Panc1 (cell line): ENCODE results near the gene KATNAL1. TPM values are rescaled to one million over a fixed set of nuclear protein-coding genes. Genes with fewer than 3 reads are reported as not detected.

ENCODE experiments used
- ATAC-seq: fragments of 200-7000 bp; cut with Tn5 transposase; 2 replicates; pipeline ENCODE4 v1.9.1; 2020; ENCODE audit warnings: mild to moderate bottlenecking, moderate library complexity
- BruUV-seq: library from RNA; stranded (reverse); fragments of 400-500 nt; replicated peaks from 2 replicates; lab custom pipeline; 2021; lab: Mats Ljungman, UMichigan
- CTCF ChIA-PET: fragments of 300-600 bp; sonication (Branson Sonifier 250); formaldehyde crosslinking; loops from one replicate; lab custom pipeline; 2022; ENCODE audit warnings: antibody characterized with exemption; lab: Charles Lee
- POLR2A ChIA-PET: fragments of 300-600 bp; sonication (Branson Sonifier 250); formaldehyde crosslinking; loops from one replicate; lab custom pipeline; 2022; ENCODE audit warnings: antibody characterized with exemption; lab: Charles Lee
- DNase-seq: peaks from one replicate; pipeline ENCODE4 v3.0.0-alpha.2; 2010; ENCODE audit warnings: low read depth, low spot score
- H3K27ac ChIP-seq: 2 replicates; pipeline ENCODE4 v1.5.1; 2011; ENCODE audit warnings: mild to moderate bottlenecking, low read length, inconsistent platforms
- H3K27me3 ChIP-seq: fragments of 200-500 bp; sonication (Bioruptor generic); 2 replicates; pipeline ENCODE4 v1.6.0; 2014; ENCODE audit warnings: low read length, inconsistent platforms; ENCODE audit not compliant: control insufficient read depth, insufficient read depth
- H3K36me3 ChIP-seq: fragments of 200-500 bp; sonication (Bioruptor generic); 2 replicates; pipeline ENCODE4 v1.5.1; 2014; ENCODE audit warnings: inconsistent platforms, mild to moderate bottlenecking, low read length, moderate library complexity; ENCODE audit not compliant: control insufficient read depth, insufficient read depth
- H3K4me1 ChIP-seq: 2 replicates; pipeline ENCODE4 v1.5.1; 2011; ENCODE audit warnings: inconsistent platforms, mild to moderate bottlenecking, low read length, moderate library complexity; ENCODE audit not compliant: control insufficient read depth, insufficient read depth
- H3K4me3 ChIP-seq, 2 experiments: 2 replicates each; pipeline ENCODE4 v1.5.1; 2011 to 2012; ENCODE audit warnings: low read depth in 2 of 2, low read length in 2 of 2, mild to moderate bottlenecking in 2 of 2, inconsistent platforms in 1 of 2, moderate library complexity in 1 of 2
- H3K9me3 ChIP-seq: fragments of 200-500 bp; sonication (Bioruptor generic); 2 replicates; pipeline ENCODE4 v1.5.1; 2014; ENCODE audit warnings: low read depth, mild to moderate bottlenecking, inconsistent platforms, low read length, moderate library complexity; ENCODE audit not compliant: control insufficient read depth, insufficient read depth
- POLR2AphosphoS5 ChIP-seq: IDR thresholded peaks from 2 replicates; pipeline ENCODE4 v1.6.1; 2012; ENCODE audit warnings: mild to moderate bottlenecking, low read depth, low read length, moderate library complexity
- SIN3A ChIP-seq: IDR thresholded peaks from 2 replicates; pipeline ENCODE4 v1.6.1; 2012; ENCODE audit warnings: low read depth, mild to moderate bottlenecking, low read length, moderate library complexity, borderline replicate concordance; ENCODE audit not compliant: insufficient read depth
- TCF7L2 ChIP-seq: IDR thresholded peaks from 2 replicates; pipeline ENCODE4 v1.6.1; 2011; ENCODE audit warnings: mild to moderate bottlenecking, low read depth, low read length, inconsistent platforms
- in situ Hi-C: cut with HindIII; loops from 2 replicates; pipeline ENCODE4 v1.10.0; 2016; ENCODE audit warnings: low sequenced_read_pairs, low pct_unique_long_range_greater_than_20kb
- intact Hi-C: fragments of 100-400 bp; cut with micrococcal nuclease; formaldehyde crosslinking; loops from one replicate; pipeline ENCODE4 v1.10.0; 2022; ENCODE audit not compliant: unreplicated experiment
- total RNA-seq: library from RNA; stranded (reverse); gene quantifications from one replicate; pipeline ENCODE4 v1.2.1, GENCODE V29; 2021; ENCODE audit not compliant: unreplicated experiment
- TF ChIP-seq, protein P1 (sequence below): fragments of 450-650 bp; IDR thresholded peaks from 2 replicates; pipeline ENCODE4 v1.5.1; 2017; ENCODE audit warnings: mild to moderate bottlenecking
- TF ChIP-seq, protein P2 (sequence below), 2 experiments: IDR thresholded peaks; 2 replicates each; pipeline ENCODE4 v1.6.1; 2011 to 2012; ENCODE audit warnings: low read depth in 2 of 2, control low read depth in 1 of 2, low read length in 1 of 2, mild to moderate bottlenecking in 1 of 2, moderate library complexity in 1 of 2; ENCODE audit not compliant: insufficient read depth in 1 of 2

The KATNAL1 gene
- total RNA-seq, 1 experiment from 2014 or later = 34.3 TPM

DNA sequence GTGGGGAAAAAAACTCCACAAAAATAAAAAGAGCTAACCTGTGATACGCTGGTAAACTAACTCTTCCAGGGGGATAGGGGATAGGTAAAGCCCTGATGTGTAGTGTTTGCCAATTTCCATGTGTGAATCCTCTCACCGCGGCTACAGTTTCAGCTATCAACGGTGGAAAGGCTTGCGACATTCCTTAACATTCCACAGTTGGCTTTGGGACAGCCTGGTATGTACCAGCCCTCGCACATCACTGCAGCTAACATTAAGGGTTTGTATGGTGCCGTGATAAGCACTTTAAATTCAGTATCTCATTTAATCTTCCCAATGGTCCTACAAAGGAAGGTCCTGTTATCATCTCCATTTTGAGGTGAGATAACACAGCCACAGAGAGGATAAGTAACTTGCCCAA lies 112.4 kb downstream of the KATNAL1 start:
- TF ChIP-seq, protein P1, sequence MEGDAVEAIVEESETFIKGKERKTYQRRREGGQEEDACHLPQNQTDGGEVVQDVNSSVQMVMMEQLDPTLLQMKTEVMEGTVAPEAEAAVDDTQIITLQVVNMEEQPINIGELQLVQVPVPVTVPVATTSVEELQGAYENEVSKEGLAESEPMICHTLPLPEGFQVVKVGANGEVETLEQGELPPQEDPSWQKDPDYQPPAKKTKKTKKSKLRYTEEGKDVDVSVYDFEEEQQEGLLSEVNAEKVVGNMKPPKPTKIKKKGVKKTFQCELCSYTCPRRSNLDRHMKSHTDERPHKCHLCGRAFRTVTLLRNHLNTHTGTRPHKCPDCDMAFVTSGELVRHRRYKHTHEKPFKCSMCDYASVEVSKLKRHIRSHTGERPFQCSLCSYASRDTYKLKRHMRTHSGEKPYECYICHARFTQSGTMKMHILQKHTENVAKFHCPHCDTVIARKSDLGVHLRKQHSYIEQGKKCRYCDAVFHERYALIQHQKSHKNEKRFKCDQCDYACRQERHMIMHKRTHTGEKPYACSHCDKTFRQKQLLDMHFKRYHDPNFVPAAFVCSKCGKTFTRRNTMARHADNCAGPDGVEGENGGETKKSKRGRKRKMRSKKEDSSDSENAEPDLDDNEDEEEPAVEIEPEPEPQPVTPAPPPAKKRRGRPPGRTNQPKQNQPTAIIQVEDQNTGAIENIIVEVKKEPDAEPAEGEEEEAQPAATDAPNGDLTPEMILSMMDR = no peak
- TF ChIP-seq, protein P2, sequence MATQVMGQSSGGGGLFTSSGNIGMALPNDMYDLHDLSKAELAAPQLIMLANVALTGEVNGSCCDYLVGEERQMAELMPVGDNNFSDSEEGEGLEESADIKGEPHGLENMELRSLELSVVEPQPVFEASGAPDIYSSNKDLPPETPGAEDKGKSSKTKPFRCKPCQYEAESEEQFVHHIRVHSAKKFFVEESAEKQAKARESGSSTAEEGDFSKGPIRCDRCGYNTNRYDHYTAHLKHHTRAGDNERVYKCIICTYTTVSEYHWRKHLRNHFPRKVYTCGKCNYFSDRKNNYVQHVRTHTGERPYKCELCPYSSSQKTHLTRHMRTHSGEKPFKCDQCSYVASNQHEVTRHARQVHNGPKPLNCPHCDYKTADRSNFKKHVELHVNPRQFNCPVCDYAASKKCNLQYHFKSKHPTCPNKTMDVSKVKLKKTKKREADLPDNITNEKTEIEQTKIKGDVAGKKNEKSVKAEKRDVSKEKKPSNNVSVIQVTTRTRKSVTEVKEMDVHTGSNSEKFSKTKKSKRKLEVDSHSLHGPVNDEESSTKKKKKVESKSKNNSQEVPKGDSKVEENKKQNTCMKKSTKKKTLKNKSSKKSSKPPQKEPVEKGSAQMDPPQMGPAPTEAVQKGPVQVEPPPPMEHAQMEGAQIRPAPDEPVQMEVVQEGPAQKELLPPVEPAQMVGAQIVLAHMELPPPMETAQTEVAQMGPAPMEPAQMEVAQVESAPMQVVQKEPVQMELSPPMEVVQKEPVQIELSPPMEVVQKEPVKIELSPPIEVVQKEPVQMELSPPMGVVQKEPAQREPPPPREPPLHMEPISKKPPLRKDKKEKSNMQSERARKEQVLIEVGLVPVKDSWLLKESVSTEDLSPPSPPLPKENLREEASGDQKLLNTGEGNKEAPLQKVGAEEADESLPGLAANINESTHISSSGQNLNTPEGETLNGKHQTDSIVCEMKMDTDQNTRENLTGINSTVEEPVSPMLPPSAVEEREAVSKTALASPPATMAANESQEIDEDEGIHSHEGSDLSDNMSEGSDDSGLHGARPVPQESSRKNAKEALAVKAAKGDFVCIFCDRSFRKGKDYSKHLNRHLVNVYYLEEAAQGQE (IDR thresholded peaks at IDR 0.05; ENCODE audit: insufficient read depth in 1 of 2, low read depth in 2 of 2, low read length in 1 of 2) = no peak
- TF ChIP-seq POLR2AphosphoS5 = no peak
- no peak for TF ChIP-seq TCF7L2
- no peak for TF ChIP-seq SIN3A
- in situ Hi-C loops = no loop called here
- intact Hi-C loops = no loop called here
- Histone ChIP-seq H3K9me3 (no peaks in the 10 kb centered on the region), H3K36me3 (no peaks in the 10 kb centered on the region), H3K27ac (no peak overlapping the region), H3K4me1 (no peaks in the 10 kb centered on the region), H3K4me3 (no peak overlapping the region), H3K27me3 (no peaks in the 10 kb centered on the region)
- no TSS peak for BruUV-seq
- POLR2A ChIA-PET = no interaction called here
- DNase-seq (no peak), ATAC-seq (no peak)
- CTCF ChIA-PET = no interaction called here

DNA sequence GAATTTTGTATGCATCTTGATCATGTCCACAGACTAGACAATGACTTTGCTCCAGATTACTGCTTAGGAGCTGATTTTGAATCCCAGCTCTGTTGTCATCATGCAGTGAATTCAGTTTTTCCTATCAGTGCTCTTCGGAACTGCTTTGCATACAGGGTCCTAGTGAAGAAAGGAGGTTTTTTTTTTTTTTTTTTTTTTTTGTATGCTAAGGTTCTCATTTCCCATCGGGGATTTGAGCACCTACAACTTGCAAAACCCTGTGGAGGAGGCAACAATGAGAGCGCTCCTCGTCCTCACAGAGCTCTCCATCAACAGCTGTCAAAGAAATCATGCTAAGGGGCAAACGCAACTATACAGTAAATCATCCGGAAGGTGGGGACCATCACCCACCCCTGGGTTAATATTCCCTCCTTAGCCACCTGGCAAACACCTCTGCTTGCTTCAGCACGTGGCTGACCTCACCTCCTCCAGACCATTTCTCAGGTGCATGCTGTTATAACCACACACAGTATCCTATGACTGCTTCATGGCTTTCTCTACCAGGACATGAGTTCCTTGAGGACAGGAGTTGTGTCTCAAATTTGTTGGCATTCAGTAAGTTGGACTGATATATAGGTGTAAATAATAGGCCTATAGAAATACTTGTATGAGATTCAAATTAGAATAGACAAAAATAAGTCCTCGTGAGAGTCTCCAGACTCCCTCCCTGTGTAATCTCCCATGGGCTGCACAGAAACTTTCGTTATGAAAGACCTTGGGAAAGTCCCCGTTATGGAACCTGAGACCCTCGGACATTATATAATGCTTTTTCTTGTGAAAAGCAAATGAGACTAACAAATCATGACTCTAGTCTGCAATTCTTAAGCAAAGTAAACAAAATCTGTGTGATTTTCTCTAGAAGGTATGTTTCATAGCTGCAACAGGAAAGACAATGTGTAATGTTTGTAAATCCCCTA lies 113.8 kb downstream of the KATNAL1 start:
- TF ChIP-seq SIN3A (no peak), POLR2AphosphoS5 (no peak), TCF7L2 (no peak)
- TF ChIP-seq, protein P1 = no peak
- TF ChIP-seq, protein P2 (IDR thresholded peaks at IDR 0.05; ENCODE audit: insufficient read depth in 1 of 2, low read depth in 2 of 2, low read length in 1 of 2) = no peak
- ATAC-seq (no peak), DNase-seq (no peak)
- no peaks in the 10 kb centered on the region for H3K36me3 ChIP-seq
- H3K9me3 ChIP-seq = no peaks in the 10 kb centered on the region
- no peaks in the 10 kb centered on the region for H3K4me1 ChIP-seq
- BruUV-seq = no TSS peak
- intact Hi-C loops (no loop called here), in situ Hi-C loops (no loop called here)
- no peaks in the 10 kb centered on the region for H3K27me3 ChIP-seq
- H3K4me3 ChIP-seq = no peak overlapping the region
- ChIA-PET CTCF (no interaction called here), POLR2A (no interaction called here)
- no peak overlapping the region for H3K27ac ChIP-seq
